Prostate gland (tissue), 2 donors: ENCODE data around the gene ME3.

Experiments used
- CTCF ChIP-seq, 4 experiments: fragments of 200-600 bp in 2 of 4; fragments of 450-650 bp in 2 of 4; sonication (generic) in 2 of 4; IDR thresholded peaks; 1 replicate in 3 of 4; 2 replicates in 1 of 4; pipeline ENCODE4 v1.5.1; 2016 to 2019; ENCODE audit warnings: antibody characterized with exemption in 4 of 4, mild to moderate bottlenecking in 2 of 4, moderate library complexity in 2 of 4
- POLR2AphosphoS5 ChIP-seq: sonication (generic); formaldehyde crosslinking; IDR thresholded peaks from one replicate; pipeline ENCODE4 v1.6.1; 2017; ENCODE audit warnings: antibody characterized with exemption

- TF ChIP-seq POLR2AphosphoS5 = no peak
- no peak for TF ChIP-seq CTCF (IDR thresholded peaks at IDR 0.05)
These were observed 209.3 kb downstream of the ME3 start for GRCh38 chr11:86463120-86463519.
